GM18519 (cell line): ENCODE measurements around the gene TARP.

Experiments
- ATAC-seq: cut with Tn5 transposase; IDR thresholded peaks from one replicate; pipeline ENCODE4 v1.9.1; 2021; ENCODE audit warnings: mild to moderate bottlenecking, moderate library complexity; ENCODE audit not compliant: unreplicated experiment, low FRiP score

The TARP gene

GRCh38 chr7:38273286-38273995 lies at the start of gene TARP:
Gene TARP (minus strand): TSS chr7:38273636.
- ATAC-seq, result no peak

- ATAC-seq, result no peak
These were observed 49.7 kb upstream of the TARP start for GRCh38 chr7:38323156-38323555.

GRCh38 chr7:38322461-38322860 lies 49.0 kb upstream of the TARP start:
- ATAC-seq, result no peak

GRCh38 chr7:38321967-38322366 lies 48.5 kb upstream of the TARP start:
- ATAC-seq, result no peak

- ATAC-seq, result no peak
These were observed 48.1 kb upstream of the TARP start for GRCh38 chr7:38321515-38321944.

- ATAC-seq, result no peak
These were observed 47.6 kb upstream of the TARP start for GRCh38 chr7:38321050-38321449.

GRCh38 chr7:38319873-38320272 lies 46.4 kb upstream of the TARP start:
- ATAC-seq, result no peak

GRCh38 chr7:38318803-38319416 lies 45.5 kb upstream of the TARP start:
- ATAC-seq, result peak; percentile 64

- ATAC-seq, result no peak
These were observed 44.8 kb upstream of the TARP start for GRCh38 chr7:38318241-38318640.

- ATAC-seq, result no peak
These were observed 44.1 kb upstream of the TARP start for GRCh38 chr7:38317515-38317914.

- no peak for ATAC-seq
These were observed 43.4 kb upstream of the TARP start for GRCh38 chr7:38316733-38317360.

GRCh38 chr7:38315410-38315809 lies 42.0 kb upstream of the TARP start:
- no peak for ATAC-seq

GRCh38 chr7:38312821-38313220 lies 39.4 kb upstream of the TARP start:
- ATAC-seq, result no peak

- ATAC-seq, result no peak
These were observed 38.0 kb upstream of the TARP start for GRCh38 chr7:38311329-38311937.

GRCh38 chr7:38310591-38311101 lies 37.2 kb upstream of the TARP start:
- no peak for ATAC-seq

GRCh38 chr7:38309555-38309954 lies 36.1 kb upstream of the TARP start:
- ATAC-seq, result no peak

- no peak for ATAC-seq
These were observed 34.7 kb upstream of the TARP start for GRCh38 chr7:38308140-38308539.

GRCh38 chr7:38307640-38308039 lies 34.2 kb upstream of the TARP start:
- no peak for ATAC-seq

GRCh38 chr7:38306914-38307313 lies 33.5 kb upstream of the TARP start:
- ATAC-seq, result no peak

- no peak for ATAC-seq
These were observed 32.7 kb upstream of the TARP start for GRCh38 chr7:38306171-38306570.

- ATAC-seq, result no peak
These were observed 30.4 kb upstream of the TARP start for GRCh38 chr7:38303866-38304265.
